ENCODE measurements around the gene SPATA33.

DNA sequence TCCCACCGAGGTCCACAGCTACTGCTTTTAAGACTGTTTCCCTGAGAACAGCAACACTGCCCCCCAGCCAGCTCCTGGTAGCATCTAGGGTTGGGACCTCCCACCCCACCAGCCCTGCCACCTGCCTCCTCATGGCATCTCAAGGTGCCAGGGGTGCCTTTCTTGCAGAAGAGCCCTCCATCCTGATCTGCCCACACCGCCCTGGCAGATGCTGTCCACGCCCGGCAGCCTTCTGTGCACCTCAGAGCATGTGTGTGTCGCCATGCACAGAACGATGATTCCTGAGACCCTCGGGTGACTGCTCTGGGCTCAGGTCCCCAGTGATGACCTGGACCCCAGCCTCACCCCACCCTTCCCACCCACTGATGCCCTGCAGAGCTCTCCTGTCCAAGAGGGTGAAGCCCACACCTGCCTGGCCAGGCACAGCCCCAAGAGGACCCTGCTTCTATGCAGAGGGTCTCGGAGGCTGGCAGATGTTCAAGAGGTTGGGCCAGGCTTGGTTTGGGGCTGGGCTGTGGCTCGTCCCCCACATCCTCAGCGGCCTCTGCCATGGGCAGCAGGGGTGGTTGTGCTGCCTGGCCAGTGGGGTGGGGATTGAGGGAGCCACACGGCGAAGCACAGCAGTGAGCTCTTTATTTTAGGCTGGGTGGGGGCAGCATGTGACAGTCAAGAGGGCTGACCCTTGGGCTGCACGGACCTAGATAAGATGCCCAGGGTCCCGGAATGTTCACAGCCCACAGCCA lies 49.1 kb downstream of the SPATA33 start:
- TF ChIP-seq, protein P1, sequence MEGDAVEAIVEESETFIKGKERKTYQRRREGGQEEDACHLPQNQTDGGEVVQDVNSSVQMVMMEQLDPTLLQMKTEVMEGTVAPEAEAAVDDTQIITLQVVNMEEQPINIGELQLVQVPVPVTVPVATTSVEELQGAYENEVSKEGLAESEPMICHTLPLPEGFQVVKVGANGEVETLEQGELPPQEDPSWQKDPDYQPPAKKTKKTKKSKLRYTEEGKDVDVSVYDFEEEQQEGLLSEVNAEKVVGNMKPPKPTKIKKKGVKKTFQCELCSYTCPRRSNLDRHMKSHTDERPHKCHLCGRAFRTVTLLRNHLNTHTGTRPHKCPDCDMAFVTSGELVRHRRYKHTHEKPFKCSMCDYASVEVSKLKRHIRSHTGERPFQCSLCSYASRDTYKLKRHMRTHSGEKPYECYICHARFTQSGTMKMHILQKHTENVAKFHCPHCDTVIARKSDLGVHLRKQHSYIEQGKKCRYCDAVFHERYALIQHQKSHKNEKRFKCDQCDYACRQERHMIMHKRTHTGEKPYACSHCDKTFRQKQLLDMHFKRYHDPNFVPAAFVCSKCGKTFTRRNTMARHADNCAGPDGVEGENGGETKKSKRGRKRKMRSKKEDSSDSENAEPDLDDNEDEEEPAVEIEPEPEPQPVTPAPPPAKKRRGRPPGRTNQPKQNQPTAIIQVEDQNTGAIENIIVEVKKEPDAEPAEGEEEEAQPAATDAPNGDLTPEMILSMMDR (IDR thresholded peaks at IDR 0.05) = no peak
- TF ChIP-seq POLR2AphosphoS5 (IDR thresholded peaks at IDR 0.05) = no peak

Measured in gastroesophageal sphincter (tissue), 3 donors.